Epithelial cell of esophagus (primary cell): ENCODE data around the gene LINGO1.

Experiments
- DNase-seq: peaks from one replicate; pipeline ENCODE4 v3.0.0; 2010; ENCODE audit warnings: low read depth
- H3K4me3 ChIP-seq: 2 replicates; pipeline ENCODE4 v1.5.1; 2011; ENCODE audit warnings: mild to moderate bottlenecking, low read length, control low read depth
- TF ChIP-seq, protein P1 (sequence below): IDR thresholded peaks from 2 replicates; pipeline ENCODE4 v1.5.1; 2011; ENCODE audit warnings: low read depth, mild to moderate bottlenecking, low read length, control low read depth, inconsistent platforms; ENCODE audit not compliant: insufficient read depth; ENCODE audit errors: missing control alignments

The LINGO1 gene

DNA sequence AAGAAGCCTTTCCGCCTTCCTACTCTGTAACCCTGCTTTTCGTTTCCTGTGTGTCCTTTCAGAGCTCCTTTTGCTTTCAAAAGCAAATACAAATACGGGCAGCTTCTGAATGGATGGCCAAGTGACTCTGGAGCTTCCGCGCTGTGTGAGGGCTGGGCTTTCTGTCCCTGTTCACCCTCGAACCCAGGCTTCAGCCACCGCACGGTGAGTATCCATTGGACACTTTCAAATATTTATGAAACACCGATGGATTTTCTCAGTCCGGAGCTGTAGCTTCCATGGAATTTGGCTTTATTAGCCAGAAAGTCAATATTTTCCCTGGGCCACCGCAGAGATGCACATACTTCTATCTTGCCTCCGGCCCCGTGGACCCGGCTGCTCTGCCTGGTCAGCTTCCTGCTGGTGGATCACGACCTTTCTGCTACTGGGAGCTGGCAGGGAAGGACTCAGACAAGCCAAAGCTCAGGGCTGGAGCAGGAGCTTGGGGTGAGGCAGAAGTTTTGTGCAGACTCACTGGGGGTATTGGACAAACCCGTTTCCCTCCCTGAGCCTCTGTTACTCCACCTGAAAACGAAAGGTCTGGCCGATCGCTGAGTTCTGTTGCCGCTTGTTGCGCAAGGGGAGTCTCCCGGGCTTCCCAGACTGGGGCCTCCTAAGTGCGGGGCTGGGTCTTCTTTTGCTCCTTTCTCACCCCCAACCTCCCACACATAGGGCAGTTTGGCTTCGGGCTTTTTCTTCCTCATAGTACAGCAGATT is 63.6 kb downstream of the LINGO1 start:
- TF ChIP-seq, protein P1, sequence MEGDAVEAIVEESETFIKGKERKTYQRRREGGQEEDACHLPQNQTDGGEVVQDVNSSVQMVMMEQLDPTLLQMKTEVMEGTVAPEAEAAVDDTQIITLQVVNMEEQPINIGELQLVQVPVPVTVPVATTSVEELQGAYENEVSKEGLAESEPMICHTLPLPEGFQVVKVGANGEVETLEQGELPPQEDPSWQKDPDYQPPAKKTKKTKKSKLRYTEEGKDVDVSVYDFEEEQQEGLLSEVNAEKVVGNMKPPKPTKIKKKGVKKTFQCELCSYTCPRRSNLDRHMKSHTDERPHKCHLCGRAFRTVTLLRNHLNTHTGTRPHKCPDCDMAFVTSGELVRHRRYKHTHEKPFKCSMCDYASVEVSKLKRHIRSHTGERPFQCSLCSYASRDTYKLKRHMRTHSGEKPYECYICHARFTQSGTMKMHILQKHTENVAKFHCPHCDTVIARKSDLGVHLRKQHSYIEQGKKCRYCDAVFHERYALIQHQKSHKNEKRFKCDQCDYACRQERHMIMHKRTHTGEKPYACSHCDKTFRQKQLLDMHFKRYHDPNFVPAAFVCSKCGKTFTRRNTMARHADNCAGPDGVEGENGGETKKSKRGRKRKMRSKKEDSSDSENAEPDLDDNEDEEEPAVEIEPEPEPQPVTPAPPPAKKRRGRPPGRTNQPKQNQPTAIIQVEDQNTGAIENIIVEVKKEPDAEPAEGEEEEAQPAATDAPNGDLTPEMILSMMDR = no peak
- H3K4me3 ChIP-seq = peak overlapping the region; percentile 27

DNA sequence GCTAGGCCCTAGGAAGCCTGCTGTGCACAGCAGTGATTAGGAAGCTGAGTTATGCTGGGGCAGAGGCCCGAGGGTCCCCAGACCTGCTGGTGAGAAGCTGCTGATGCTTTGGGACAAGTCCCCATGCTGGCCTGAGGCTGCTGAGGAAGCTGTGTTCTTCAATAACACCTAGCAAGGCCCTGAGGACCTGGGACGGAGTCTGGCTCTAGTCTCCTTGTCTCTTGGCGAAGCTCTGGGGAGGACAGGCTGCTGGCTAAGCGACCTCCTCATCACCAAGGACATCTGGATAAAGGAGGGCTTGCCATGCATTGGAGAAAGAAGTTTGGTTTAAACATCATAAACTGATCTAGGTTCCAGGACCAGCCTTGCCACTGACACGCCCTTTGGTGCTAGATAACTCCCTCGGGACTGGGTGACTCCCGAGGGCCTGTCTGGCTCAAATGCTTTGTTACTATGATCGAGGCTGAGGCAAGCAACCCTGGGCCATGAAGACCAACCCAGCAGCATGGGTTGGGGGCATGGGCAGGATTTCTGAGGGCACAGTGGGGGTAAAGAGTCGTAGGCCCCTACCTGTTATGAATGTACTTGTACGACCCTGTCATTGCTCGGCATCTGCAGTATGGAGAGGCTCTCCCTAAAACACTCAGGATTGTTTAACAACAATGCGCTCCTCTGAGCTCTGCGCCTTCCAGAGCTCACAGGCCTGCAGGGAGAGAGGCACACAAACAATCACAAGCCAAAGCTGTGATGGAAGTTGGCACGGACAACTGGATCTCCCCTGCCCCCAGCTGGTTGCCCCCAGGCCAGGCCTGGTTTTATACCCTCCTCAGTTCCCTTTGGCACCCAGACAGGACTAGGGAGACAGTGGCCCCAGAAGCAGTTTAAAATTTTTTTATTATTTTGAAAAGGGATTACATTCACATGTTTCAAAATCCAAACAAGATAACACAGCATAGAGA is 64.4 kb downstream of the LINGO1 start:
- no peak overlapping the region for H3K4me3 ChIP-seq
- TF ChIP-seq, protein P1 = no peak
- DNase-seq = no peak

More for the DNA sequence above, 63.6 kb downstream of the LINGO1 start:
- peak; percentile 54 for DNase-seq

DNA sequence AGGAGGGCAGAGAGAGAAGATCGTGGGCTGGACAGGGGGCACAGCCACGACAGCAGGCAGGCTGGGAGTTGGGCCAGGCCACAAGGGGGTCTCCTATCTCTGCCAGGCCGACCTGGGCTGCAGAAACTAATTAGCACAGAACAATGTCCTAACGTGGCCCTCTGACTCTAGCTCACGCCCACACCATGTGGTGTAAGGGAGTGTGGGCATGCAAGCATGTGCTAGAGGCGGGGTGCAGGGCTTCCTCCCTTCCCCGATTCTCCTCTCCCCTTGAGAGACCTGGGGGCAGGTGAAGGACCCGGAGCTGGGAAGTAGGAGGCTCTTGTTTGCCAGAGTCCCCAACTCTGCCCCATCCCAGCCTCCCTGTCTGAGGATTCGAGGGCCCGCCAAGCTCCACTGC is 65.5 kb downstream of the LINGO1 start:
- no peak overlapping the region for H3K4me3 ChIP-seq
- TF ChIP-seq, protein P1 = no peak
- DNase-seq = no peak

DNA sequence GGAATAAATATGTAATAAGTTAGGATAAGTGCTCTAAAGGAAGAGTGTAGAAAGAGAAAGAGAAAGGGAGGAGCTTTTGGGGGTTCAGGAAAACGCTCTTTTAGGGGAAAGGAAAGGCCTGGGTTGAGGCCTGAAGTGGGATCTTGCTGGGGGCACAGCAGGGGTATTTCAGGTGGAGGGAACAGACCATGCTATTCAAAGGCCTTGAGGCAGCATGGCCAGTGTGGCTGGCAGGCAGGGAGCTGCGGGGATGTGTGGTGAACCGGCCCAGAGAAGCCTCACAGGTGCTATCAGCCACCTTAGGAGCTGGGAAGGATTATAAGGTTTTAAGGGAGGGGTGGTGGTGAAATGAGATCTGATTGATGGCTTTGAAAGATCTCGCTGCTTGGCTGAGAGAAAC is 66.6 kb downstream of the LINGO1 start:
- TF ChIP-seq, protein P1 = no peak
- no peak for DNase-seq
- no peak overlapping the region for H3K4me3 ChIP-seq

DNA sequence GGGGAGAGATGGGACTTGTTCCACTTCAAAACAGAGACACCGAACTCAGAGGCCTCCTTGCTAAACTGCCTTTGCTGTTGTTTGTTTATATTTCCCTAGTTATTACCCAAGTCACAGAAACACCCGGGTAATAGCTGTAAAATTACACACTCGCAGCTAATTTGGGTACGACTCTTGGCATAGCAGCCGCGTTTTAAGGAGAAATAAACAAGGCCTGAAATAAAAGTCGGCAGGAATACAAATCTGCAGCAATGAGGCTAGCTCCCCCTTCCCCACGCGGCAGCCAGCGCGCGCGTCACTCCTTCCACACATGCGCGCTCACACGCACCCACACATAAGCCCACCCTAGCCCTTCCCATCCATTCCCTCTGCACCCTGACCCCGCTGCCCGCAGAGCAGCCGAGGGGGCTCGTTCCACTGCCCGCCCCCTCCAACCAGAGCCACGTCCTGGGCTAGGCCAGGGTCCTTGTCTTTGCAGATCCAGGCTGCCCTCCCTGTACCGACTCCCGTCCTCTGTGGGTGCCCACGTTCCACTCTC is 67.3 kb downstream of the LINGO1 start:
- H3K4me3 ChIP-seq = no peak overlapping the region
- TF ChIP-seq, protein P1 = no peak
- no peak for DNase-seq

DNA sequence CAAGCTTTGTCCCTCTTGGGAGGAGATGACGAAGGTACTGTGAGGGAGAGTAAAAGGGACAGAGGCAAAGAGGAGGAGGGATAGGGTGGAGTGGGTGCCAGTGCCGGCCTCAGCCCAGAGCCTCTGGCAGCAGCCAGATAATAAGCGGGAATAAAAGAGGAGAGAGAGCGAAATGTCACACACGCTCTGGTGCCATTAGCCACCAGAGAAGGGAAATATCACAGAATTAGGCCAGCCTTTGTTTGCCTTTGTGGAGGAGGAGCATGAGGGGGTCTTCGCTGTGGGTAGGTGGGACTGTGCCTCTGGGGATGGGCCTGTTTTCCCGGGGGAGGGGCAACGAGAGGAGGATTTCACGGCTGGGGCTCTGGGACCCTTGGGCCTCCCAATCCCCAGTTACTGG is 67.8 kb downstream of the LINGO1 start:
- TF ChIP-seq, protein P1 = no peak
- DNase-seq = no peak
- H3K4me3 ChIP-seq = no peak overlapping the region
